IPS-11a (cell line): ENCODE data around the gene SLC6A7.

Source experiments
- H3K4me3 ChIP-seq: one replicate; pipeline ENCODE4 v1.5.1; 2013; ENCODE audit warnings: low read depth, low read length, control low read depth

The SLC6A7 gene

GRCh38 chr5:150255659-150256409, 66.0 kb downstream of the SLC6A7 start:
- H3K4me3 ChIP-seq = no peak overlapping the region

GRCh38 chr5:150256410-150257064, 66.7 kb downstream of the SLC6A7 start:
- H3K4me3 ChIP-seq = no peak overlapping the region

GRCh38 chr5:150257424-150257823, 67.6 kb downstream of the SLC6A7 start:
- no peak overlapping the region for H3K4me3 ChIP-seq

- H3K4me3 ChIP-seq = no peak overlapping the region
These were observed 68.3 kb downstream of the SLC6A7 start for GRCh38 chr5:150258130-150258529.
